Measurements from ENCODE around the gene PTK7.

DNA sequence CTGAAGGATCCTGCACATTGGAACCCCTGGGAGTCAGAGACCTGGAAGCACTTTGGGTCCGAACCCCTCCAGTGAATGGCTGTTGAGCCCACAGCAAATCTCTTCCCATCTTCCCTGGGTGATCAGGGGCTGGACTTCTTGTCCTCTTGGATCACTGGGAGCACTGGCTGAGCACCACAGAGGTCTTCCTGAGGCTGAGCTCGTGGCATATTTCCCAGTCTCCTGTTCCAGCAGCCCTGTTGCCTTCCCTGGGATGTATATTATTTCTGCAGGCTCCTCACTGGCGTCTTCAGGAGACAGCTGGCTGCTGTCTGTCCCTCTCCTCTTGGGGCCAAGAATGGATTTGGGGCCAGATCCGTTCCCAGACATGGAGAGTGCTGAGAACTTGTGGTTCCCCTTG lies 43.4 kb downstream of the PTK7 start:
- TF ChIP-seq GLIS3 (CRISPR knock-in tag; IDR thresholded peaks at IDR 0.05) (no peak), ZFP3 (CRISPR knock-in tag; IDR thresholded peaks at IDR 0.05) (no peak), ZFP30 (CRISPR knock-in tag; IDR thresholded peaks at IDR 0.05) (no peak), CSRNP3 (CRISPR knock-in tag; IDR thresholded peaks at IDR 0.05) (no peak), RARB (CRISPR knock-in tag; IDR thresholded peaks at IDR 0.05) (no peak), ISL1 (CRISPR knock-in tag; IDR thresholded peaks at IDR 0.05) (no peak), PPARA (CRISPR knock-in tag; IDR thresholded peaks at IDR 0.05; ENCODE audit: borderline replicate concordance) (no peak), PATZ1 (CRISPR knock-in tag; IDR thresholded peaks at IDR 0.05; ENCODE audit: borderline replicate concordance) (no peak), TCF4 (CRISPR knock-in tag; IDR thresholded peaks at IDR 0.05; ENCODE audit: borderline replicate concordance) (no peak), ZNF8 (CRISPR knock-in tag; IDR thresholded peaks at IDR 0.05) (no peak), ESRRG (CRISPR knock-in tag; IDR thresholded peaks at IDR 0.05) (no peak)

Measured in SK-N-SH treated with all-trans-retinoic acid at 6 μM for 48 hours (cell line).